ENCODE measurements around the gene TCAF2. TPM values are rescaled to one million over a fixed set of nuclear protein-coding genes. Genes with fewer than 3 reads are reported as not detected.
"Not testable (repeated sequence)": the region's sequence is repeated elsewhere in the genome, so short reads cannot be mapped to it uniquely, and the experiment has no call there.

The TCAF2 gene
- total RNA-seq, 1 donor from 2014 or later: 2.1 TPM

DNA sequence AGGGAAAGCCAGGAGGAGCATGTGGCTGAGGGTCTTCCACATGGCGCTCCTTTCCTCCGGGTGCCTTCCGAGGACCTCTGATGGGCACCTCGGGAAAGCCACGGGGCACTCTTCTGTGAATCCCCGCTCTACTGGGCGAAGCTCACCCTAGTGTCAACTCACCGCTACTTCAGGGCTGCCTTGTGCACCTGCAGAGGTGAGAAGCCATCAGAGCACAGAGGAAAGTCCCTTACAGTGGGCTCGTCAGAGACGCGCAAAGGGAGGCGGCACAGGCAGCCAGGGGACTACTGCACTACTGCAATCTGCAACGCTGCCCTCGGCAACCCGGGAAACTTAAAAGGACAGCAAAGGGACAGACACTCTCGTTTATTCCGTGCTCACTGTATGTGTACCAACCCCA, 1.4 kb downstream of the TCAF2 start:
- H3K36me3 ChIP-seq (ENCODE audit: control insufficient read depth in 3 of 3, insufficient read depth in 3 of 3, low read length in 3 of 3); H3K9me3 ChIP-seq (ENCODE audit: control insufficient read depth in 3 of 3, low read length in 3 of 3); H3K27me3 ChIP-seq (ENCODE audit: control insufficient read depth in 3 of 3, insufficient read depth in 3 of 3, low read length in 3 of 3); H3K9ac ChIP-seq (ENCODE audit: low read depth in 1 of 3, low read length in 3 of 3); H3K4me3 ChIP-seq (ENCODE audit: low read length in 3 of 3); H3K27ac ChIP-seq (ENCODE audit: low read depth, low read length); H3K4me1 ChIP-seq (ENCODE audit: control insufficient read depth in 3 of 3, insufficient read depth in 3 of 3, low read length in 3 of 3): not testable (repeated sequence)

GRCh38 chr7:143630653-143631052, 9.9 kb downstream of the TCAF2 start:
- not testable (repeated sequence) for H3K9ac ChIP-seq (ENCODE audit: low read depth in 1 of 3, low read length in 3 of 3); H3K27ac ChIP-seq (ENCODE audit: low read depth, low read length); H3K27me3 ChIP-seq (ENCODE audit: control insufficient read depth in 3 of 3, insufficient read depth in 3 of 3, low read length in 3 of 3); H3K4me3 ChIP-seq (ENCODE audit: low read length in 3 of 3); H3K9me3 ChIP-seq (ENCODE audit: control insufficient read depth in 3 of 3, low read length in 3 of 3); H3K4me1 ChIP-seq (ENCODE audit: control insufficient read depth in 3 of 3, insufficient read depth in 3 of 3, low read length in 3 of 3); H3K36me3 ChIP-seq (ENCODE audit: control insufficient read depth in 3 of 3, insufficient read depth in 3 of 3, low read length in 3 of 3)

GRCh38 chr7:143632506-143632905, 11.7 kb downstream of the TCAF2 start:
- H3K36me3 ChIP-seq (ENCODE audit: control insufficient read depth in 3 of 3, insufficient read depth in 3 of 3, low read length in 3 of 3); H3K9ac ChIP-seq (ENCODE audit: low read depth in 1 of 3, low read length in 3 of 3); H3K27ac ChIP-seq (ENCODE audit: low read depth, low read length): not testable (repeated sequence)

DNA sequence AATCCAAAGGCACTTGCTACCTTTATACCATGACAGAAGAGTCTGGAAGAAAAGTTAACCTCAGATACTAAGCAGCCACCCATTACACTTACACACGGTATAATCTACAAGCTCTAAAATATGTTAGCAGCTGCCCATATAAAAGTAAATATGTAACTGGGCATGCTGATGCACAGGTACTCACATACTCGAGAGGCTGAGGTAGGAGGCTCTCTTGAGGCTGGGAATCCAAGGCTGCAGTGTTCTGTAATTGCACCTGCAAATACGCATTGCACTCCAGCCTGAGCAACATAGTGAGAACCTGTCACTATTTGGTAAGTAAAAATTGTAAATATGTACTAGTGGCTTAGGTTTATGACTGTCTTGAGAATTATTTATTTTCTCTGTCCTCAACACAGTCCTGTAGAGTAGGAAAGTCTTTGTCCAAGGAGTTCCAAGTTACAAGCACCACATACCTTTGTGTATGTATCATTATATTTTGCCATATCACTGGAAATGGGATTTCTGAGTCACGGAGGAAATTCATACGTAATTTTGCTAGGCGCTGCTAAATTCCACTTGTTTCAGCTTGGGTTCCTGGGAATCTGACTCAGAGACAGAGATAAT, 12.3 kb downstream of the TCAF2 start:
- H3K27me3 ChIP-seq (ENCODE audit: control insufficient read depth in 3 of 3, insufficient read depth in 3 of 3, low read length in 3 of 3); H3K27ac ChIP-seq (ENCODE audit: low read depth, low read length); H3K9ac ChIP-seq (ENCODE audit: low read depth in 1 of 3, low read length in 3 of 3); H3K36me3 ChIP-seq (ENCODE audit: control insufficient read depth in 3 of 3, insufficient read depth in 3 of 3, low read length in 3 of 3); H3K4me1 ChIP-seq (ENCODE audit: control insufficient read depth in 3 of 3, insufficient read depth in 3 of 3, low read length in 3 of 3); H3K9me3 ChIP-seq (ENCODE audit: control insufficient read depth in 3 of 3, low read length in 3 of 3); H3K4me3 ChIP-seq (ENCODE audit: low read length in 3 of 3): not testable (repeated sequence)

More at GRCh38 chr7:143632506-143632905, 11.7 kb downstream of the TCAF2 start:
- not testable (repeated sequence) for H3K27me3 ChIP-seq (ENCODE audit: control insufficient read depth in 3 of 3, insufficient read depth in 3 of 3, low read length in 3 of 3); H3K9me3 ChIP-seq (ENCODE audit: control insufficient read depth in 3 of 3, low read length in 3 of 3); H3K4me1 ChIP-seq (ENCODE audit: control insufficient read depth in 3 of 3, insufficient read depth in 3 of 3, low read length in 3 of 3); H3K4me3 ChIP-seq (ENCODE audit: low read length in 3 of 3)

- H3K27me3 ChIP-seq (ENCODE audit: control insufficient read depth in 3 of 3, insufficient read depth in 3 of 3, low read length in 3 of 3); H3K9me3 ChIP-seq (ENCODE audit: control insufficient read depth in 3 of 3, low read length in 3 of 3); H3K4me3 ChIP-seq (ENCODE audit: low read length in 3 of 3); H3K9ac ChIP-seq (ENCODE audit: low read depth in 1 of 3, low read length in 3 of 3); H3K27ac ChIP-seq (ENCODE audit: low read depth, low read length); H3K4me1 ChIP-seq (ENCODE audit: control insufficient read depth in 3 of 3, insufficient read depth in 3 of 3, low read length in 3 of 3); H3K36me3 ChIP-seq (ENCODE audit: control insufficient read depth in 3 of 3, insufficient read depth in 3 of 3, low read length in 3 of 3): not testable (repeated sequence)
Observed at GRCh38 chr7:143635364-143636240, 14.8 kb downstream of the TCAF2 start.

GRCh38 chr7:143639372-143639771, 18.6 kb downstream of the TCAF2 start:
- not testable (repeated sequence) for H3K9ac ChIP-seq (ENCODE audit: low read depth in 1 of 3, low read length in 3 of 3); H3K4me1 ChIP-seq (ENCODE audit: control insufficient read depth in 3 of 3, insufficient read depth in 3 of 3, low read length in 3 of 3); H3K27me3 ChIP-seq (ENCODE audit: control insufficient read depth in 3 of 3, insufficient read depth in 3 of 3, low read length in 3 of 3); H3K9me3 ChIP-seq (ENCODE audit: control insufficient read depth in 3 of 3, low read length in 3 of 3); H3K27ac ChIP-seq (ENCODE audit: low read depth, low read length); H3K36me3 ChIP-seq (ENCODE audit: control insufficient read depth in 3 of 3, insufficient read depth in 3 of 3, low read length in 3 of 3); H3K4me3 ChIP-seq (ENCODE audit: low read length in 3 of 3)

DNA sequence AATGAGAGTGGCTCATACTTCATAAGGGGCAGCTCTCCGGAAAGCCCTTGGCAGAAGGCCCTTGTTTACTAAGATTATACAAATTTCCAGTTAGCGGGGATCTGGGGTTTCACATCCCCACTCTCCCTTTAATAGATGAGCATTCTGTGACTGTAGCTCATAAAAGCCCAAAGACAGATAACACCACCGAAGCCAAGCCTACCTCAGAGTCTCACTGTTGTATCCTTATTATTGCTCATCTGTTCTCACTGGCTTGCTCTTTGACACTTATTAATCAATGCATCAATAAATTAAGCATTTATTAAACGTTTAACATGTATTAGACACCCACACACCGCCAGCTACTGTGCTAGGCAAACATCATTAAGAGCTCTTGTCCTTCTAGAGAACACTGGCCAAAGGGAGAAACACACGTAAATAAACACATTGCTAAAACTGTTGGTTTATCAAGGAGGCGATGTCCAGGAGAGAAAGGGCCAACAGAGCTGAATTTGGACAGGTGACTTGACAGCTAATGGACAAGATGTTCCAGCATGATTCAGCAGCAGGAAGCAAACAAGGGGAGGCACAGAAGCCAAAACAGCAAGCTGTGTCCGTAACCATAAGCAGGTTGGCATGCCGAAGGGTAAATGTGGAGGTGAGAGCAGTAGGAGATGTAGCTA, 19.9 kb downstream of the TCAF2 start:
- H3K9me3 ChIP-seq (ENCODE audit: control insufficient read depth in 3 of 3, low read length in 3 of 3); H3K27me3 ChIP-seq (ENCODE audit: control insufficient read depth in 3 of 3, insufficient read depth in 3 of 3, low read length in 3 of 3); H3K27ac ChIP-seq (ENCODE audit: low read depth, low read length); H3K4me3 ChIP-seq (ENCODE audit: low read length in 3 of 3); H3K9ac ChIP-seq (ENCODE audit: low read depth in 1 of 3, low read length in 3 of 3); H3K4me1 ChIP-seq (ENCODE audit: control insufficient read depth in 3 of 3, insufficient read depth in 3 of 3, low read length in 3 of 3); H3K36me3 ChIP-seq (ENCODE audit: control insufficient read depth in 3 of 3, insufficient read depth in 3 of 3, low read length in 3 of 3): not testable (repeated sequence)

- H3K9me3 ChIP-seq (ENCODE audit: control insufficient read depth in 3 of 3, low read length in 3 of 3); H3K9ac ChIP-seq (ENCODE audit: low read depth in 1 of 3, low read length in 3 of 3); H3K36me3 ChIP-seq (ENCODE audit: control insufficient read depth in 3 of 3, insufficient read depth in 3 of 3, low read length in 3 of 3); H3K4me3 ChIP-seq (ENCODE audit: low read length in 3 of 3); H3K4me1 ChIP-seq (ENCODE audit: control insufficient read depth in 3 of 3, insufficient read depth in 3 of 3, low read length in 3 of 3); H3K27ac ChIP-seq (ENCODE audit: low read depth, low read length); H3K27me3 ChIP-seq (ENCODE audit: control insufficient read depth in 3 of 3, insufficient read depth in 3 of 3, low read length in 3 of 3): not testable (repeated sequence)
Observed at GRCh38 chr7:143646598-143646997, 25.8 kb downstream of the TCAF2 start.

DNA sequence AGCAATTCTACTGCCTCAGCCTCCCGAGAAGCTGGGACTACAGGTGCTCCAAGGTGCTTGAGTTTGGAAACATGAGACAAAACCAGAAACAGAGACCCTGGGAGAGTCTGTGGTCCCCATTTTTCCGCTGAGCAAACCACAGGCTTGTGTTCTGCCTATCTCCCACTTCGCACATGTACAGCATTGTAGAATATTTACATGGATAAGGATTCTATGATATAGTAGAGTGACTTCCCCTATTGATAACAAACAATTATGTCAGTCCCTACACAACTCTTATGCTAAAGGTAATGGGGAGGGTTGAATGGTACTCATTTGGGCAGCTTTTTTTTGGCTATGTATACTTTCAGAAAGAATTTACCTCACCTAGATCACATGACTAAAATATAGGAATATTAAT, 29.1 kb downstream of the TCAF2 start:
- H3K36me3 ChIP-seq (ENCODE audit: control insufficient read depth in 3 of 3, insufficient read depth in 3 of 3, low read length in 3 of 3); H3K4me1 ChIP-seq (ENCODE audit: control insufficient read depth in 3 of 3, insufficient read depth in 3 of 3, low read length in 3 of 3); H3K27me3 ChIP-seq (ENCODE audit: control insufficient read depth in 3 of 3, insufficient read depth in 3 of 3, low read length in 3 of 3); H3K9ac ChIP-seq (ENCODE audit: low read depth in 1 of 3, low read length in 3 of 3); H3K9me3 ChIP-seq (ENCODE audit: control insufficient read depth in 3 of 3, low read length in 3 of 3); H3K4me3 ChIP-seq (ENCODE audit: low read length in 3 of 3); H3K27ac ChIP-seq (ENCODE audit: low read depth, low read length): not testable (repeated sequence)

DNA sequence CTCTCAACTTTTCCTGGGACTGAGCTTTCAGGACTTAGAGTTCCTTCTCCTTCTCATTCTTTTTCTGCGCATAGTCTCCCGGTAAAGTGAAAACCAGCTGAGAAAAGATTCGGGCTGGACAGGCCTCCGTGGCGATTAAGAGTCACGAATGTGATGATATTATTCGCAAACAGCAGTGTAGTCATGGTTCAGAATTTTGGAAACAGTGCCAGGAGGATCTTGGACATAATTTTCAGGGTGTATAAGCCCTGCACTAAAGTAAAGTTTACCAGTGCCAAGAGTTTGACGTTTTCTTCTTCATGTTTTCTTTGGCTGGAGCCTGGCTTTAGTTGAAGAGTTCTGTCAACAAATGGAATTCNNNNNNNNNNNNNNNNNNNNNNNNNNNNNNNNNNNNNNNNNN, 29.7 kb downstream of the TCAF2 start:
- H3K27me3 ChIP-seq (ENCODE audit: control insufficient read depth in 3 of 3, insufficient read depth in 3 of 3, low read length in 3 of 3); H3K9me3 ChIP-seq (ENCODE audit: control insufficient read depth in 3 of 3, low read length in 3 of 3); H3K27ac ChIP-seq (ENCODE audit: low read depth, low read length); H3K9ac ChIP-seq (ENCODE audit: low read depth in 1 of 3, low read length in 3 of 3); H3K4me1 ChIP-seq (ENCODE audit: control insufficient read depth in 3 of 3, insufficient read depth in 3 of 3, low read length in 3 of 3); H3K4me3 ChIP-seq (ENCODE audit: low read length in 3 of 3); H3K36me3 ChIP-seq (ENCODE audit: control insufficient read depth in 3 of 3, insufficient read depth in 3 of 3, low read length in 3 of 3): not testable (repeated sequence)
